ENCODE data around the gene ANKRD60.

ANKRD60 gene

DNA sequence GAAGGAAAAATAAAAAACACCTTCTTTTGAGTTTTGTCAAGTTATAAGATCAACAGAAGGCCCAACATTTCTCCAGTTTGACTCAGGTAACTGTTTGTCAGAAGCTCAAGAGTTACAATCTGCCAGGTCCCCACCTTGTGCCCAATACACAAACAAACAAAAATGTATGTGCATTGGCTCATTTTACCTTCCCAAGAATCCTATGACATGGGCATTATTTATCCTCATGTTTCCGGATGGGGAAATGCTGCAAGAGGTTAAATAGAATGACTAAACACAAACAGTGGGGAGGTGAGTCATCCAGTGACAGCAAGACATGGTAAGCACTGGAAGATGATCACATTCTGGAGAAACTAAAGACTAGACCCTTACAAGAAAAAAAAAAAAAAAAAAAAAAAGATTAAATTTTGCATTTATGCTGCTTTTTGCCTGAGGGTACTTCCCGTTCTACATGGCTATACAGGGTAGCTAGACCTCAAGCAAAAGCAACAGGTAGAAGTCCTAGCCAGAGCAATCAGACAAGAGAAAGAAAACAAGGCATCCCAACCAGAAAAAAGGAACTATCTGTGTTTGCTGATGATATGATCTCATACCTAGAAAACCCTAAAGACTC, 23.6 kb upstream of the ANKRD60 start:
- ATAC-seq, result no peak
- Mint-ChIP-seq H3K36me3 (peaks cover 54% of the 10 kb centered on the region), H3K27ac (no peak overlapping the region)

DNA sequence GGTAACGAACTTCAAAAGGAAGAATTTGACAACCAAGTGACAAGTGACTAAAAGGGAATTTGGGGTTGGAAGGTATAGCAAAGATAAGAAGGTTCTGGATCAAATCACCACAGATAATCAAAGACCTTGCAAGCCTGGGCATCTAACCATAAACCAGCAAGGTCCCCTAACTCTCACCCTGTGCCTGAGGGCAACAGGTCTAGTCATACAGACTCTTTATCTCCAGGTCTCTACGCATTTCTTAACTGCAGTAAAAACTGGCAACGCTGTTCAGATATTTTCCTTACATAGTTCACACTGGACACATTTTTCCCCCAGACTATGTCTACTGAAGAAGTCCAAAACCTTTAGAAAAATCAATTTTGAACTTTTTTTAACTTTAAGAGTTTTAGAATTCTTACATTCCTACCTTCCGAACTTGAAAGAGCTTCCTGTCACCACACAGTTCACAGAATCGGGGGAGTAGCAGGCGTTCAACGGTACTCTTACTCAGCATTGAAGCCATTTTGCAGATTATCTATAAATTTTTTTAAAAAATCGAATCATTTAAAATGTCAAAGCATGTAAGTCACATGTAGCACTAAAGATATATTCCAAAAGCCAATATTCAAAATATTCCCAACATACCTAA, 23.0 kb upstream of the ANKRD60 start:
- Mint-ChIP-seq H3K36me3 (peaks cover 54% of the 10 kb centered on the region), H3K27me3 (no peaks in the 10 kb centered on the region), H3K4me1 (peaks cover 6% of the 10 kb centered on the region), H3K9me3 (no peaks in the 10 kb centered on the region), H3K27ac (no peak overlapping the region), H3K4me3 (no peak overlapping the region)
- no peak for ATAC-seq

More for the DNA sequence above, 23.6 kb upstream of the ANKRD60 start:
- Mint-ChIP-seq H3K4me3 (no peak overlapping the region), H3K4me1 (peaks cover 10% of the 10 kb centered on the region), H3K27me3 (no peaks in the 10 kb centered on the region), H3K9me3 (no peaks in the 10 kb centered on the region)

DNA sequence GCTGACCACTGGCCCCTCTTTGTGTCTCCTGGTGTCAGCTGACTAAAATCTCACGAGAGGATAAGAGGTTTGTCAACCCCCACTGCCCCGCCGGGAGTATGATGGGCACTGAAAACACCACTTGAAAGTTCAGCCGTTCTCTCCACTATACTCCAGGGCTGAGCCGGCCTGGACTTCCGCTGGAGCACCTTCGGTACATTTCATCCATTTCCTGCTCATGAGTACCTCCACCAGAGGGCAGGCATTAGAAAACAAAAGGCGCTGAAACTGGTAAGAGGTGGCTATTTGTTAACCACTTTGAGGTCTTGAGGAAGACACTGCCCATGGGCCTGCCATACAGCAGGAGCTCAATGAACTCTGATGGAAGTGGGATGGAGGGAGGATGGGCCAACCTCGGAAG, 17.9 kb upstream of the ANKRD60 start:
- no peak for ATAC-seq
- Mint-ChIP-seq H3K9me3 (no peaks in the 10 kb centered on the region), H3K27me3 (no peaks in the 10 kb centered on the region), H3K36me3 (peaks cover 54% of the 10 kb centered on the region), H3K4me1 (peaks cover 10% of the 10 kb centered on the region), H3K27ac (no peak overlapping the region), H3K4me3 (no peak overlapping the region)

DNA sequence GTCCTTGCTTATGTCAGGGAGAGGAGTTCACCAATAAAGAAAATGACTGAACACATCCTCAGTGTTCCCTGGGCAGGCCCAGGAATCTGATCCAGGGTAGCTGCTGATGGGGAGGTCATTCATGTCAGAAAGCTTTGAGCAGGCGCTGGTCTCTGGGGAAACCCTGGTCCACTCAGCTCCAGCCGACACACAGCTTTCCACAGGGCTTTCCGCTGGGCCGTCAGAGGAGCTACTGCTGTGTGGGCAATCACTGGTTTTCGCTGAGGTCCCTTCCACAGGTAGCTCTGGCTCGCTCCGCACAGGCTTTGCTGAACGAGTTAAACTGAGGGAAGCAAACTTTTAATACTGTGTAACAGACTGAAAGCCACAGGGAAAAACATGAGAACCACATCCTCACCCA, 17.5 kb upstream of the ANKRD60 start:
- Mint-ChIP-seq H3K27me3 (no peaks in the 10 kb centered on the region), H3K36me3 (peaks cover 50% of the 10 kb centered on the region), H3K27ac (no peak overlapping the region), H3K4me3 (no peak overlapping the region), H3K4me1 (peaks cover 10% of the 10 kb centered on the region), H3K9me3 (no peaks in the 10 kb centered on the region)
- no peak for ATAC-seq

DNA sequence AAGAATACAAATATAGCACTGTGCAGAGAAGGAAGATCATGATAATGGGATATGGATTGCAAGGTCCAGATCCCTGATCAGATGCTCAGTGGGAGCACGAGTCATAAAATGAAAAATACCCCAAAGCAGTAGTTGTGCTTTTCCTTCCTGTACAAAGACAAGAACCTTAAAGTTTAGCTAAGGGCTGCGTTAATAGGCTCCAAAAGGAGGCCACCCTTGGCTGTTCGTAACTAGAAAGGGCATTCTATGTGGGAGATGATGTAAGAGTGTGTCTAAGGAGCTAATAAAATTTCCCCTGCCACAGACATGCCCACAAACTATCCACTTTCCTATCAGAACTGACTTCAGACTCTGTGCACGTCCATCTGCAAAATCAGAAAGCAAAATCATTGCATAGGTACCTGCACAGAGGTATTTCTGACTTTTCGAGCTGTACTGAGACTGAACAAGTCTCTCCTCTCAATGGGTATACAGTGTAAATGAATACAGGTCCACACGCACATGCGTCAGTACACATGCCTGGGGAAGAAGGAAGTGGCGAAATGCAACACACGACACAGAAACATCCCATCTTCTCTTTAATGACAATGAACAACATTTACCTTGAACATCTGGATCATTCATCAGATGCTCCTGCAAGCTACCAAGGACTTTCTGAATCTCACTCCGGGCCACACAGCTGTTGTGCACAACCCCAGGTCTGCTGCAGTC, 16.9 kb upstream of the ANKRD60 start:
- Mint-ChIP-seq H3K4me1 (peaks cover 10% of the 10 kb centered on the region), H3K36me3 (peaks cover 45% of the 10 kb centered on the region), H3K27ac (no peak overlapping the region), H3K4me3 (no peak overlapping the region), H3K27me3 (no peaks in the 10 kb centered on the region), H3K9me3 (no peaks in the 10 kb centered on the region)
- no peak for ATAC-seq

DNA sequence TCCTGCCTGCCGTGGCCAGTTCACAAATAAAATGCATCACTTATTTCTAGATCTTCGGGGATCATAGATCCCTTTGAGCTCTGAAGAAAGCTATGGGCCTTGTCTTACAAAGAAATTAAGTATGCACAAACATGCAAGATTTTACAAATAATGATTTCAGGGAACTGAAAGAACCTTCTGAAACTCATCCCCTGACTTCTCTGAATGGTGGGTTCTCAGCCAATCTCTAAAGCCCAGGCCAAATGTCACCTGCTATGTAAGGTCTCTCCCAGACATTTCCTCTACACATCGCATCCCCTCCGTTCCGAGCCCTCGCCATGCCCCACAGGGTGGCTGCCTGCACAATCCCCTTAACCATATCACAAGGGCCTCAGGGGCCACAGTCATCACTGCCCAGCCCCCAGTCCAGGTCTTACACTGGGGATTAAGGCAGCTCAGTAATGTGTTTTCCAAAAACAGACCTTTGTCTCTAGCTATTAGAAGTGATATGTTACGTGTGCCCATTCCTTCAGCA, 16.1 kb upstream of the ANKRD60 start:
- H3K9me3 Mint-ChIP-seq, result no peaks in the 10 kb centered on the region
- H3K4me3 Mint-ChIP-seq, result no peak overlapping the region
- H3K27ac Mint-ChIP-seq, result peak overlapping the region; percentile 45
- ATAC-seq, result no peak
- H3K27me3 Mint-ChIP-seq, result no peaks in the 10 kb centered on the region
- peaks cover 40% of the 10 kb centered on the region for H3K36me3 Mint-ChIP-seq
- H3K4me1 Mint-ChIP-seq, result peaks cover 10% of the 10 kb centered on the region

DNA sequence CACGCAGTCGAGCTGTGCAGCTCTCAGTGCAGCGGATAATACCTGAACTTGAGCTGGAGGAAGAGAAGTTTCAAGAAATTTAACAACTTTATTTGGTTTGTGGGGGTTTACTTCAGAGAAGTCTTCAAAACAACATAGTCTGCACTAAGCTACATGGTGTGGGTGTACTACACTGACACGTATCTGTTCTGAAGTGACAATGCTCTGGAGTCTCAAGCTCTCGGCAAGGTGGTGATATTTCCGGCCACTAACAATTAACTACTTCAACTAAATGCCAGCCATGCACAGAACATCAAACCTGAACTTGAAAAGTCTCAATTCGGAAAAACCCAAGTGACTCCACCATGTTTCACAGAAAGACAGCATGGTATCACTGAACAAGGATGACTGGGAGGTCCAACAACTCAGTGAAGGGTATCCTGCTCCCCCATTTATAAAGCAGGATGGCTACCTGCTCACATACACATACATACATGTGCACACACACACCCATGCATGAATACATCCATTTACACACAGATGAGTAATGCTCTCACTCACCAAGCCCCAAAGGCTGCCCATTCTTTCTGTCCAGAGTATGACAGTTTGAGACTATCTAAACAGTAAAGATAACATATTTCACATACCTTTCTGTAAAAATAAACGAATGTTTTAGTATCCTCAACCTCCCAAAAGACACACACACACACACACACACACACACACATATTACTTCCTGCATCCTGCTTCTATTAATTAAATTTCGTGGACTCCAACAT, 15.4 kb upstream of the ANKRD60 start:
- Mint-ChIP-seq H3K4me3 (no peak overlapping the region), H3K27me3 (no peaks in the 10 kb centered on the region), H3K4me1 (peaks cover 10% of the 10 kb centered on the region), H3K9me3 (no peaks in the 10 kb centered on the region), H3K36me3 (peaks cover 44% of the 10 kb centered on the region), H3K27ac (peak overlapping the region; percentile 45)
- no peak for ATAC-seq

DNA sequence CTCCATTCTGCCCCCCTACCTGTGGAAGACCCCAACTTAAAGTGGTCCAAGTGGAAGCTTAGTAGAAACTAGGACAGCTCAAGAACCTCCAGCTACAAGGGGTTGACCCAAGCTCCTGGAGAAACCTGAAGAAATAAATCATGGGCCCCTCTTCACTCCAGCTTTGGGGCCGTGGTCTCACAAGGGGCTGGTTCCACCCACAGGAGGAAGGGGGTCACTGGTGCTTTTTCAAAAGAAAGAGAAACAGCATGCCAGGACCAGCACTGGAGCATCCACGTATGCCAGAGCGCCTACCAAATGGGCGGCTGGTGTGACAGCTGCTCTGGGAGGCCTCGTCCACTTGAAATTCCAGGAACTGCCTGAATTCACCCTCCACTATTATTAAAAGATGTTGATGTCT, 14.4 kb upstream of the ANKRD60 start:
- ATAC-seq, result no peak
- Mint-ChIP-seq H3K27ac (no peak overlapping the region), H3K4me3 (no peak overlapping the region), H3K9me3 (no peaks in the 10 kb centered on the region), H3K27me3 (no peaks in the 10 kb centered on the region), H3K4me1 (peaks cover 10% of the 10 kb centered on the region), H3K36me3 (peaks cover 40% of the 10 kb centered on the region)

DNA sequence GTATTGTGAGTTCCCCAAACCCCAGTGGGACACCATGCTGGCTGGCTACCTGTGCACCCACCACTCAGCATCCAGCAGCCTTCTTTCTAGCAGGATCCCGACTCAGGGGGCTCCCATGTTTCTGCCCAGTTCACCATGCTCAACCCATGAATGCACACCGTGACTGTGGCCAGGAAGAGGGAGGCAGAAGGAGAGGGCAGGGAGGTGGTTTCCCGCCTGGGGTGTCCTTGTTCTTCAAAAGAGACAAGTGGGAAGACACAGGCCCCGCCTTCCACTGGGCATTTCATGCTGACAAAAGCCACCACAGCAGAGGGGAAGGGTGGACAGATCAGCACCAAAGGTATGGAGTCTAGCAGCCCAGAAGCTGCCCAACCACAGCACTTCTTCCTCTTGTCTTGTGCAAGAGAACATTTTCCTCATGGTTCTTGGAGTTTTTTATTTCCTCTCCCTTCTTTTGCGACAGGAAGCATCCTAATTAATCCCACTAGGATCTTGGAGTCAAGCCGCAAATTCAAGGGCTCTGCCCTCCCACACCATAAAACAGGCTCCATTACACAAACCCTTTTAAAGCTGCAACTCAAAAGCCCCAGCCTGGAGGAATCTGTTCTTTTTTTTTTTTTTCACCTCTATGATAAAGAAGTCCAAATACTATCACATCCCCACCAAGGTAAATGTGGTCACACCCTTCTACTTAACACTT, 13.5 kb upstream of the ANKRD60 start:
- Mint-ChIP-seq H3K27ac (no peak overlapping the region), H3K4me1 (peaks cover 10% of the 10 kb centered on the region), H3K9me3 (no peaks in the 10 kb centered on the region), H3K36me3 (peaks cover 33% of the 10 kb centered on the region), H3K27me3 (no peaks in the 10 kb centered on the region), H3K4me3 (no peak overlapping the region)
- ATAC-seq, result no peak

DNA sequence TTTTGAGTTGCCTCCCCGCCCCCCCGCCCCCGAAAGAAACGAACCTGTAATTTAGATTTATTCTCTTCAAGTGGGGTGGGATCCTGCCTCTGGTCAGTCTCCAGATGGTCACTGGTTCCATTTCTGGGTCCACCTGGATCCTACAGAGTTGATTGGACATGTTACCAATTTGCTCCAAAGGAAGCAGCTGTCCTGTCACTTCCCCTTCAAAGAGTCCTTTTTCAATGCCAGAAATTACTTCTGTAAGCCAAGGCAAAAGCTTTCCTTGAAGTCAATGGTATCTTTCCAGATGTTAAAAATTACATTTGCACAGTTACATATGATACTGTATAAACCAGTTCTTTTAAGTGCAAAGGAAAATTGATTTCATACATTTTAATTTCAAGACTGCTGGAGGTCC, 12.0 kb upstream of the ANKRD60 start:
- H3K36me3 Mint-ChIP-seq, result peaks cover 21% of the 10 kb centered on the region

DNA sequence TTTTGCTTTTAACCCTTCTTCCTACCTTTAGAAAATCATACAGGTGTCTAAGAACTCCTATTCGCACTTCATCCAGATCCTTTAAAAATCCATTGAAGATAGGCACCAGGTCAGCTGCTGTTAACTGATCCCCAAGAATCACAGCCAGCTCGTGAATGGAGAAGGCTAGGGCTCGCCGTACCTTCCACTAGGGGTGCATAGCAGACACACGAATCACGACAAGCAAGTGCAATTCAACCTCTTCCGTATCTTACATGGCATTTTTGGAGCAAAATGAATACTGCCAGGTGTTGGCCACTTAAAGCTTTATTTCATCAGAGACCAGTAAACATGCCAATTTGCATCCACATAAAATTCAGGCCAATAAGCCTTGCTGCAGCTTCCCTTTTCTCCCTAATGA, 10.8 kb upstream of the ANKRD60 start:
- Mint-ChIP-seq H3K9me3 (no peaks in the 10 kb centered on the region), H3K36me3 (peaks cover 8% of the 10 kb centered on the region)

More for the DNA sequence above, 12.0 kb upstream of the ANKRD60 start:
- Mint-ChIP-seq H3K4me1 (peaks cover 17% of the 10 kb centered on the region), H3K4me3 (no peak overlapping the region), H3K9me3 (no peaks in the 10 kb centered on the region), H3K27ac (no peak overlapping the region), H3K27me3 (no peaks in the 10 kb centered on the region)
- no peak for ATAC-seq

DNA sequence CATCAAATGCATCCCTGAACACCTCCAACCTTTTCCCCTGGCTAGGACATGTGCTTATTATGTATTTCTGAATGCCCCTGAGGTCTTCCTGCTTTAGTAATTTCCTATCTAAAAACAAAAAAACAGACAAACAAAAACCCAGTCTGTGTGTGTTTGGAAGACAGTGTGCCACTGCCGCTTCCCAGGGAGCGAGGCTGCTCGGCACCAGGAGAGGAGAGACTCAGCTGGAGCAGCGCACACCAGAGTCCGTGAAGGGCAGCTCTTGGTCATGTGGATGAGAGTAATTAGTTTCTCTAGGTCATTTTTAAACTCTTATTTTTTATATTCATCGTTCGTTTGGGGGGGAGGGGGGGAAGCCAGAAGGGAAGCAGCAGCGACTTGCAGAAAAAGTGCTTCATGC, 10.0 kb upstream of the ANKRD60 start:
- peaks cover 6% of the 10 kb centered on the region for H3K4me1 Mint-ChIP-seq
- H3K27ac Mint-ChIP-seq, result no peak overlapping the region
- no peak for ATAC-seq
- peaks cover 6% of the 10 kb centered on the region for H3K36me3 Mint-ChIP-seq
- no peaks in the 10 kb centered on the region for H3K27me3 Mint-ChIP-seq
- no peaks in the 10 kb centered on the region for H3K9me3 Mint-ChIP-seq
- H3K4me3 Mint-ChIP-seq, result no peak overlapping the region

More for the DNA sequence above, 10.8 kb upstream of the ANKRD60 start:
- no peak overlapping the region for H3K4me3 Mint-ChIP-seq
- H3K27ac Mint-ChIP-seq, result no peak overlapping the region
- peaks cover 8% of the 10 kb centered on the region for H3K4me1 Mint-ChIP-seq
- ATAC-seq, result no peak
- H3K27me3 Mint-ChIP-seq, result no peaks in the 10 kb centered on the region

DNA sequence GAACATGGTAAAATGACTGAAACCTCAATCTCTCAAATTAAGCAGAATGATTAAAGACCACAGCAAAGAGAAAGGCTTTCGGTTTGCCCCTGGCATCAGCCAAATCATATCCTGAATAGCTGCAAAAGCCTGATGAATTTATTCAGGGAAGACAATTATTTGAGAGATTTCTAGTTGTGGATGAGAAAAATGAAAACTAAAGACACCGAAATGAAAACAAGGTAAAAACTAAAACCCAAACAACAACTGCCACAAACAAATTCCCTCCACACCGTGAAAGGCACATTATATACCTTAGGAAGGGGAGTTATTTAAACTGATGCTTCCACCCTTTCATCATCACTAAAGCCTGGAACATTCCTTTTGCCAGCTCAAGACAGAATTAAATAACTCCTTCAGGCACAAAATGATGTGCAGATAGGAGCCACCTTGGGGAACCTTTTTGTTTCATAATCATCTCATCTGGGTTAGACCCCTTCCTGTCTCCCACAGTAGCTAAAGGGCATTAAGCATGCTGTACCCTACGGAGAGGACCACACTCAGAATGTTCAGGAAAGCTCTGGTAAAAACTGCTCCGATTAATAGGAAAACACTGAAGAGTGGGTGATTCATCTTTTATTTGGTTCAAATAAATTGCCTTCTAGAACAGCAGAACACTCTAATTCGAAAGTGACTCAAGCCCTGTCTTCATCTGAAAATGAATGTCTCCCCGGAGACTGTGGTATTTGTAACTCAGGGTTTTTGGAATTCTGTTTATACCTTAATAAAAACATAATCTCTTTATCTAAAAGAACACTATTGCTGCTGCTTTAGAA, 9.1 kb upstream of the ANKRD60 start:
- Mint-ChIP-seq H3K36me3 (peaks cover 6% of the 10 kb centered on the region), H3K27ac (peak overlapping the region; percentile 54), H3K27me3 (no peaks in the 10 kb centered on the region), H3K4me1 (peaks cover 6% of the 10 kb centered on the region), H3K4me3 (peak overlapping the region; percentile 90), H3K9me3 (no peaks in the 10 kb centered on the region)
- no peak for ATAC-seq

All from stimulated activated memory B cell treated with anti-CD40 and anti-IgM and Interleukin-4, amounts not matched to agents 10 μg/mL and 1 μg/mL and 100 μg/mL, for 72 hours (primary cell).